ENCODE data around the gene PTPRG. TPM values are rescaled to one million over a fixed set of nuclear protein-coding genes. Genes with fewer than 3 reads are reported as not detected.

PTPRG gene
- total RNA-seq, 1 experiment from 2014 or later = 69.3 TPM

- 0 out of 2 replicates have a peak, but pooled peaks cover 3% of the 10 kb centered on the region for H3K79me2 ChIP-seq (ENCODE audit: insufficient read depth, low read length)
- H2BK12ac ChIP-seq (ENCODE audit: insufficient read length, low read depth, low read length) = no peak overlapping the region
- no peak overlapping the region for H2BK5ac ChIP-seq (ENCODE audit: insufficient read length, low read length)
- no peak overlapping the region for H2BK20ac ChIP-seq (ENCODE audit: low read depth, low read length, poor library complexity, severe bottlenecking)
- H3K79me1 ChIP-seq (ENCODE audit: insufficient read depth, low read depth, low read length, poor library complexity, severe bottlenecking) = no peaks in the 10 kb centered on the region
- no peak overlapping the region for H3K4me3 Mint-ChIP-seq
- no peak overlapping the region for H3K4ac ChIP-seq (ENCODE audit: low read depth, low read length)
- no peak overlapping the region for H3K4me2 ChIP-seq (ENCODE audit: insufficient read depth, insufficient read length, low read length)
- H3K9me3 ChIP-seq (ENCODE audit: control insufficient read depth, low read depth, low read length) = no peaks in the 10 kb centered on the region
- H2AFZ ChIP-seq (ENCODE audit: low read length) = no peak overlapping the region
- no peak overlapping the region for H2AK5ac ChIP-seq (ENCODE audit: insufficient read length, low read length)
- no peak for TF ChIP-seq CTCF (conservative IDR thresholded peaks at IDR 0.05)
- H3K23ac ChIP-seq (ENCODE audit: insufficient read length, low read depth, low read length) = no peak overlapping the region
- no peak overlapping the region for H4K8ac ChIP-seq (replicated peaks; ENCODE audit: insufficient read length, low read depth, low read length)
- no peaks in the 10 kb centered on the region for H3K27me3 Mint-ChIP-seq (ENCODE audit: low read depth)
- no peaks in the 10 kb centered on the region for H4K20me1 ChIP-seq (ENCODE audit: control insufficient read depth, insufficient read depth, insufficient read length)
- peaks cover 3 to 6% (median 6%) of the 10 kb centered on the region in 3 experiments; a peak in 4 of 7 replicates for H3K36me3 Mint-ChIP-seq (ENCODE audit: insufficient read depth in 1 of 3, low read depth in 3 of 3)
- no peak overlapping the region for H3K9ac ChIP-seq (ENCODE audit: extremely low read depth, insufficient read length, low read length)
- no peak overlapping the region for H3K27ac Mint-ChIP-seq
- no peak for DNase-seq
- H3K14ac ChIP-seq (ENCODE audit: insufficient read depth, low read length) = no peak overlapping the region
- H2BK120ac ChIP-seq (ENCODE audit: low read depth, low read length, poor library complexity, severe bottlenecking) = no peak overlapping the region
- H3T11ph ChIP-seq (ENCODE audit: low read length) = no peak overlapping the region
- H3K27me3 ChIP-seq (ENCODE audit: insufficient read depth, low read length) = no peaks in the 10 kb centered on the region
- no peak overlapping the region for H3K27ac ChIP-seq (ENCODE audit: insufficient read length, low read depth, low read length)
- H3K9me3 Mint-ChIP-seq = no peaks in the 10 kb centered on the region
- no peak overlapping the region for H4K5ac ChIP-seq (ENCODE audit: insufficient read length, low read depth, low read length)
- WGBS (ENCODE audit: extremely low coverage, insufficient read length, low lambda C conversion rate) = 100% methylated on average over 1 of the region's 9 CpGs
- H3K4me1 Mint-ChIP-seq = peaks cover 17 to 19% of the 10 kb centered on the region in 2 experiments
- H3K56ac ChIP-seq (ENCODE audit: insufficient read length, low read depth, low read length) = no peak overlapping the region
- H2BK15ac ChIP-seq (ENCODE audit: low read depth, low read length) = no peak overlapping the region
- no peak overlapping the region for H3K18ac ChIP-seq (ENCODE audit: insufficient read length, low read depth, low read length)
- no peak overlapping the region for H4K91ac ChIP-seq (ENCODE audit: insufficient read length, low read depth, low read length)
- H3K4me1 ChIP-seq (ENCODE audit: insufficient read depth, low read length) = peaks cover 2% of the 10 kb centered on the region; the same call in 1 of the 2 replicates
- no peaks in the 10 kb centered on the region for H3K23me2 ChIP-seq (ENCODE audit: insufficient read length, low read depth, low read length, poor library complexity, severe bottlenecking)
Measured at GRCh38 chr3:62145086-62145757, 583.9 kb downstream of the PTPRG start.
